ENCODE measurements around the gene PFKL. TPM values are rescaled to one million over a fixed set of nuclear protein-coding genes. Genes with fewer than 3 reads are reported as not detected.

The PFKL gene
- total and polyA plus RNA-seq, 11 donors = 34.0 to 85.1 (median 46.1) TPM

- H3K27me3 ChIP-seq = peaks cover 0 to 2% (median 0%) of the 10 kb centered on the region in 9 donors
- 88 to 93% (median 89%) methylated on average over 20 to 34 of the region's 34 CpGs for WGBS, 4 donors
- peak in 1 of 5 donors; percentile 42 for DNase-seq
- no peak for ATAC-seq
- peaks cover 0 to 7% (median 0%) of the 10 kb centered on the region in 12 donors for H3K4me1 ChIP-seq
- intact Hi-C loops (cut with DNase I) = no loop called here
- TF ChIP-seq POLR2A (IDR thresholded peaks at IDR 0.05) (no peak), CTCF (IDR thresholded peaks at IDR 0.05) (no peak)
- H3K4me3 ChIP-seq = no peak overlapping the region
- H3K36me3 ChIP-seq = no peaks in the 10 kb centered on the region
- peaks cover 0 to 11% (median 1%) of the 10 kb centered on the region in 12 donors for H3K9me3 ChIP-seq
- no peak overlapping the region for H3K27ac ChIP-seq
These were observed 41.7 kb upstream of the PFKL start for GRCh38 chr21:44258056-44258725.

- intact Hi-C loops (cut with DNase I) = no loop called here
- H3K4me1 ChIP-seq = peaks cover 0 to 6% (median 0%) of the 10 kb centered on the region in 12 donors
- peaks cover 0 to 11% (median 1%) of the 10 kb centered on the region in 12 donors for H3K9me3 ChIP-seq
- DNase-seq (peak in 1 of 5 donors; percentile 40), ATAC-seq (no peak)
- TF ChIP-seq POLR2A (IDR thresholded peaks at IDR 0.05) (no peak), CTCF (IDR thresholded peaks at IDR 0.05) (no peak)
- H3K4me3 ChIP-seq = no peak overlapping the region
- peaks cover 0 to 8% (median 0%) of the 10 kb centered on the region in 9 donors for H3K27me3 ChIP-seq
- no peak overlapping the region for H3K27ac ChIP-seq
- WGBS, 4 donors = 75 to 87% (median 80%) methylated on average over 22 of the region's 22 CpGs
- H3K36me3 ChIP-seq = no peaks in the 10 kb centered on the region
These were observed 40.7 kb upstream of the PFKL start for GRCh38 chr21:44259082-44259705.

- Histone ChIP-seq H3K4me1 (no peaks in the 10 kb centered on the region), H3K36me3 (no peaks in the 10 kb centered on the region), H3K27ac (no peak overlapping the region), H3K4me3 (no peak overlapping the region), H3K9me3 (peaks cover 0 to 11% (median 1%) of the 10 kb centered on the region in 12 donors), H3K27me3 (peaks cover 0 to 8% (median 0%) of the 10 kb centered on the region in 9 donors)
- ATAC-seq (no peak), DNase-seq (no peak)
- WGBS, 4 donors = 59 to 73% (median 67%) methylated on average over 4 of the region's 4 CpGs
- TF ChIP-seq POLR2A (IDR thresholded peaks at IDR 0.05) (no peak), CTCF (IDR thresholded peaks at IDR 0.05) (no peak)
- intact Hi-C loops (cut with DNase I) = no loop called here
These were observed 39.8 kb upstream of the PFKL start for GRCh38 chr21:44260066-44260465.

- Histone ChIP-seq H3K4me1 (no peaks in the 10 kb centered on the region), H3K4me3 (no peak overlapping the region), H3K9me3 (peaks cover 0 to 11% (median 1%) of the 10 kb centered on the region in 12 donors), H3K36me3 (no peaks in the 10 kb centered on the region), H3K27me3 (peaks cover 0 to 8% (median 0%) of the 10 kb centered on the region in 9 donors), H3K27ac (no peak overlapping the region)
- TF ChIP-seq POLR2A (IDR thresholded peaks at IDR 0.05) (no peak), CTCF (IDR thresholded peaks at IDR 0.05) (no peak)
- DNase-seq = peak in 1 of 5 donors; percentile 34
- ATAC-seq = no peak
- intact Hi-C loops (cut with DNase I) = no loop called here
- WGBS, 4 donors = 73 to 83% (median 78%) methylated on average over 16 to 19 of the region's 19 CpGs
These were observed 38.8 kb upstream of the PFKL start for GRCh38 chr21:44260791-44261631.
